ENCODE measurements around the gene MAMDC4.

MAMDC4 gene

DNA sequence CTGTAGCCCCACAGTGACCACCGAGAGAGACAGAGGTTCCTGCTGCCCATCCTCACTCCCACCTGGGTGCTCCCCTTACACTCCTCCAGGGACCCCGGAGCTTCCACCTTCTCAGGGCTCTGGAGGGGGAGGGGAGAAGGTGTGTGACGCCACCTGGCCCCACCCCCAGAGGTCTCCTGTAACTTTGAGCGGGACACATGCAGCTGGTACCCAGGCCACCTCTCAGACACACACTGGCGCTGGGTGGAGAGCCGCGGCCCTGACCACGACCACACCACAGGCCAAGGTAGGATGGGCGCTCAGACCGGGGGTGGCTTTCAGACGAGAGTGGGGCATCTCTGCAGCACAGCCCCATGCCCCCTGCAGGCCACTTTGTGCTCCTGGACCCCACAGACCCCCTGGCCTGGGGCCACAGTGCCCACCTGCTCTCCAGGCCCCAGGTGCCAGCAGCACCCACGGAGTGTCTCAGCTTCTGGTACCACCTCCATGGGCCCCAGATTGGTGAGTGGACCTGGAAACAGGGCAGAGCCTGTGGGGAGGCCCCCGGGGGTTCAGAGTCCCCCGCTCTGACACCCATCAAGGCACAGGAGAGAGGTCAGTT, 4.5 kb downstream of the MAMDC4 start:
- no peak overlapping the region for H3K4me3 ChIP-seq (ENCODE audit: severe bottlenecking)
- DNase-seq (ENCODE audit: low spot score) (no peak), ATAC-seq (ENCODE audit: low read depth) (no peak)
- no peak overlapping the region for H3K27ac ChIP-seq (ENCODE audit: poor library complexity, severe bottlenecking)
- no peaks in the 10 kb centered on the region for H3K9me3 ChIP-seq (ENCODE audit: severe bottlenecking)
- H3K36me3 ChIP-seq (ENCODE audit: low read depth): no peaks in the 10 kb centered on the region
- no peaks in the 10 kb centered on the region for H3K4me1 ChIP-seq (ENCODE audit: insufficient read depth, poor library complexity, severe bottlenecking)
- no peaks in the 10 kb centered on the region for H3K27me3 ChIP-seq (ENCODE audit: insufficient read depth, poor library complexity, severe bottlenecking)
- TF ChIP-seq CTCF (IDR thresholded peaks at IDR 0.05; ENCODE audit: poor library complexity, severe bottlenecking): no peak

DNA sequence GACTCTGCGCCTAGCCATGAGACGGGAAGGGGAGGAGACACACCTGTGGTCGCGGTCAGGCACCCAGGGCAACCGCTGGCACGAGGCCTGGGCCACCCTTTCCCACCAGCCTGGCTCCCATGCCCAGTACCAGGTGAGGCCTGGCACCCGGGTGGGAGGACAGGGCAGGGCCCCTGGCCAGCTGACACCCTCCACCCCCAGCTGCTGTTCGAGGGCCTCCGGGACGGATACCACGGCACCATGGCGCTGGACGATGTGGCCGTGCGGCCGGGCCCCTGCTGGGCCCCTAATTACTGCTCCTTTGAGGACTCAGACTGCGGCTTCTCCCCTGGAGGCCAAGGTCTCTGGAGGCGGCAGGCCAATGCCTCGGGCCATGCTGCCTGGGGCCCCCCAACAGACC, 5.0 kb downstream of the MAMDC4 start:
- H3K4me1 ChIP-seq (ENCODE audit: insufficient read depth, poor library complexity, severe bottlenecking): no peaks in the 10 kb centered on the region
- no peaks in the 10 kb centered on the region for H3K27me3 ChIP-seq (ENCODE audit: insufficient read depth, poor library complexity, severe bottlenecking)
- peaks cover 4% of the 10 kb centered on the region; the same call in 1 of the 2 replicates for H3K36me3 ChIP-seq (ENCODE audit: low read depth)
- H3K9me3 ChIP-seq (ENCODE audit: severe bottlenecking): no peaks in the 10 kb centered on the region
- H3K27ac ChIP-seq (ENCODE audit: poor library complexity, severe bottlenecking): no peak overlapping the region
- no peak for DNase-seq (ENCODE audit: low spot score)
- H3K4me3 ChIP-seq (ENCODE audit: severe bottlenecking): no peak overlapping the region
- TF ChIP-seq CTCF (IDR thresholded peaks at IDR 0.05; ENCODE audit: poor library complexity, severe bottlenecking): no peak
- ATAC-seq (ENCODE audit: low read depth): no peak

DNA sequence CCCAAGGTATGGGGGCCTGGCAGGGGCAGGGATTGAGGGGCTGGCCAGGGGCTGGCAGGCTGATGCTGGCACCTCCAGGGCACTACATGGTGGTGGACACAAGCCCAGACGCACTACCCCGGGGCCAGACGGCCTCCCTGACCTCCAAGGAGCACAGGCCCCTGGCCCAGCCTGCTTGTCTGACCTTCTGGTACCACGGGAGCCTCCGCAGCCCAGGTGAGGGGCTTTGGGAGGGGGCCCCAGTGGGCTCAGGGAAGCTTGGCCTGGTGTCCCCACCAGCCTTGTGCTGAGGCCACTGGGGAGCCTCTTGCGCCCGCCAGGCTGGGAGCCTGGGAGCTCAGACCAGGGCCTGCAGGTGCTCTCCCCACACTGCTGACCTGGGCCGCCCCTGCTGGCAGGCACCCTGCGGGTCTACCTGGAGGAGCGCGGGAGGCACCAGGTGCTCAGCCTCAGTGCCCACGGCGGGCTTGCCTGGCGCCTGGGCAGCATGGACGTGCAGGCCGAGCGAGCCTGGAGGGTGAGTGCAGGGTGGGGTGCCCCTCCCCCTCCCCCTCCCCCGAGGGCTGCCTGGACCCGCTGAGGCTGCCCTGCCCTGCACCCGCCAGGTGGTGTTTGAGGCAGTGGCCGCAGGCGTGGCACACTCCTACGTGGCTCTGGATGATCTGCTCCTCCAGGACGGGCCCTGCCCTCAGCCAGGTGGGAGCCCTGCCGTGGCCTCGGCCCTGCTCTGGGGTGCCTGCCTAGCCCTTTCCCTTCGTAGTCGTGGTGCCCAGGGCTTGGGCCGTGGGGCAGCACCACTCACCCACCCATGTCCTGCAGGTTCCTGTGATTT, 5.7 kb downstream of the MAMDC4 start:
- Histone ChIP-seq H3K27ac (ENCODE audit: poor library complexity, severe bottlenecking) (no peak overlapping the region), H3K36me3 (ENCODE audit: low read depth) (peaks cover 10% of the 10 kb centered on the region), H3K27me3 (ENCODE audit: insufficient read depth, poor library complexity, severe bottlenecking) (no peaks in the 10 kb centered on the region), H3K4me1 (ENCODE audit: insufficient read depth, poor library complexity, severe bottlenecking) (no peaks in the 10 kb centered on the region), H3K9me3 (ENCODE audit: severe bottlenecking) (no peaks in the 10 kb centered on the region), H3K4me3 (ENCODE audit: severe bottlenecking) (no peak overlapping the region)
- ATAC-seq (ENCODE audit: low read depth) (no peak), DNase-seq (ENCODE audit: low spot score) (no peak)
- no peak for TF ChIP-seq CTCF (IDR thresholded peaks at IDR 0.05; ENCODE audit: poor library complexity, severe bottlenecking)

DNA sequence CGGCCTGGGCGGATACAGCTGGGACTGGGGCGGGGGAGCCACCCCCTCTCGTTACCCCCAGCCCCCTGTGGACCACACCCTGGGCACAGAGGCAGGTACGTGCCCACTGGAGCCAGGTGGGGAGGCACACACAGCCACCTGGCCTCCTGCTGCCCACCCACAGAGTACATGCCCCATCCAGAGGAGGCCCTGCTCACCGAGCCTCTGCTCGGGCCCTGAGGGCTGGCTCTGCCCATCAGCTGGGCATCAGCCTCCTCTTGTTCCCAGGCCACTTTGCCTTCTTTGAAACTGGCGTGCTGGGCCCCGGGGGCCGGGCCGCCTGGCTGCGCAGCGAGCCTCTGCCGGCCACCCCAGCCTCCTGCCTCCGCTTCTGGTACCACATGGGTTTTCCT, 6.3 kb downstream of the MAMDC4 start:
- Histone ChIP-seq H3K27me3 (ENCODE audit: insufficient read depth, poor library complexity, severe bottlenecking) (no peaks in the 10 kb centered on the region), H3K9me3 (ENCODE audit: severe bottlenecking) (no peaks in the 10 kb centered on the region), H3K36me3 (ENCODE audit: low read depth) (peaks cover 17% of the 10 kb centered on the region), H3K4me1 (ENCODE audit: insufficient read depth, poor library complexity, severe bottlenecking) (no peaks in the 10 kb centered on the region), H3K27ac (ENCODE audit: poor library complexity, severe bottlenecking) (no peak overlapping the region), H3K4me3 (ENCODE audit: severe bottlenecking) (no peak overlapping the region)
- TF ChIP-seq CTCF (IDR thresholded peaks at IDR 0.05; ENCODE audit: poor library complexity, severe bottlenecking): no peak
- ATAC-seq (ENCODE audit: low read depth) (no peak), DNase-seq (ENCODE audit: low spot score) (no peak)
